WTC11 (cell line): Measurements from ENCODE around the gene NQO2. TPM values are rescaled to one million over a fixed set of nuclear protein-coding genes. Genes with fewer than 3 reads are reported as not detected.

Experiments used
- ATAC-seq: fragments of 200-7000 bp; cut with Tn5 transposase; 2 replicates; pipeline ENCODE4 v1.10.0; 2021; ENCODE audit warnings: mild to moderate bottlenecking, moderate library complexity
- CTCF ChIA-PET: fragments of 300-600 bp; sonication (Branson Sonifier 250); formaldehyde crosslinking; loops from one replicate; lab custom pipeline; 2021; ENCODE audit warnings: antibody characterized with exemption; lab: Charles Lee
- POLR2A ChIA-PET: fragments of 350-600 bp; sonication (Branson Sonifier 250); formaldehyde crosslinking; loops from one replicate; lab custom pipeline; 2021; ENCODE audit warnings: antibody characterized with exemption; lab: Charles Lee
- DNase-seq: peaks from one replicate; pipeline ENCODE4 v3.0.0; 2021; ENCODE audit warnings: low spot score
- H3K27ac Mint-ChIP-seq: 2 replicates; pipeline ENCODE4 v1.8.0; 2021; ENCODE audit warnings: mixed read lengths
- H3K27me3 Mint-ChIP-seq: 2 replicates; pipeline ENCODE4 v1.8.0; 2021; ENCODE audit warnings: low read depth, mild to moderate bottlenecking, moderate library complexity, mixed read lengths
- H3K36me3 Mint-ChIP-seq: 2 replicates; pipeline ENCODE4 v1.8.0; 2021; ENCODE audit warnings: mixed read lengths
- H3K4me1 Mint-ChIP-seq: 2 replicates; pipeline ENCODE4 v1.8.0; 2022; ENCODE audit warnings: mixed read lengths
- H3K4me3 Mint-ChIP-seq: 2 replicates; pipeline ENCODE4 v1.8.0; 2021; ENCODE audit warnings: mild to moderate bottlenecking, moderate library complexity, mixed read lengths
- H3K9me3 Mint-ChIP-seq: 2 replicates; pipeline ENCODE4 v1.8.0; 2021; ENCODE audit warnings: mixed read lengths
- JUN ChIP-seq: sonication (generic); formaldehyde crosslinking; IDR thresholded peaks from 2 replicates; pipeline ENCODE4 v1.8.0; 2023; ENCODE audit warnings: mild to moderate bottlenecking, missing genetic modification reagents
- KAT7 ChIP-seq: sonication (generic); formaldehyde crosslinking; IDR thresholded peaks from 2 replicates; pipeline ENCODE4 v1.8.1; 2023; ENCODE audit warnings: missing genetic modification reagents, mild to moderate bottlenecking, borderline replicate concordance
- OVOL2 ChIP-seq: fragments of 250-450 bp; sonication (Bioruptor Pico); IDR thresholded peaks from 2 replicates; pipeline ENCODE4 v1.9.0; 2021; ENCODE audit warnings: mild to moderate bottlenecking, borderline replicate concordance
- PRRX2 ChIP-seq: fragments of 250-450 bp; sonication (Bioruptor Pico); IDR thresholded peaks from 2 replicates; pipeline ENCODE4 v1.8.0; 2021; ENCODE audit warnings: mild to moderate bottlenecking
- SOX15 ChIP-seq: fragments of 250-450 bp; sonication (Bioruptor Pico); IDR thresholded peaks from 2 replicates; pipeline ENCODE4 v1.9.0; 2021; ENCODE audit warnings: mild to moderate bottlenecking
- TCF7 ChIP-seq: sonication (generic); formaldehyde crosslinking; IDR thresholded peaks from 2 replicates; pipeline ENCODE4 v1.8.0; 2022; ENCODE audit warnings: mild to moderate bottlenecking, low read depth, missing genetic modification reagents, moderate library complexity
- ZNF396 ChIP-seq: fragments of 250-450 bp; sonication (Bioruptor Pico); IDR thresholded peaks from 2 replicates; pipeline ENCODE4 v1.8.0; 2021; ENCODE audit warnings: mild to moderate bottlenecking, moderate library complexity, borderline replicate concordance
- total RNA-seq: library from RNA; stranded (reverse); gene quantifications from 3 replicates; pipeline ENCODE4 v1.2.3, GENCODE V29; 2021
- TF ChIP-seq, protein P1 (sequence below): fragments of 250-450 bp; sonication (Bioruptor Pico); IDR thresholded peaks from 2 replicates; pipeline ENCODE4 v2.1.2; 2022; ENCODE audit warnings: mild to moderate bottlenecking, moderate library complexity
- TF ChIP-seq, protein P2 (sequence below): sonication (generic); formaldehyde crosslinking; IDR thresholded peaks from 2 replicates; pipeline ENCODE4 v1.8.0; 2023; ENCODE audit warnings: missing genetic modification reagents
- TF ChIP-seq, protein P3 (sequence below): fragments of 200-600 bp; IDR thresholded peaks from 2 replicates; pipeline ENCODE4 v1.8.0; 2022; ENCODE audit warnings: antibody characterized with exemption
- TF ChIP-seq, protein P4 (sequence below): fragments of 250-450 bp; sonication (Bioruptor Pico); IDR thresholded peaks from 2 replicates; pipeline ENCODE4 v1.9.0; 2021; ENCODE audit warnings: mild to moderate bottlenecking
- TF ChIP-seq, protein P5 (sequence below): sonication (generic); formaldehyde crosslinking; IDR thresholded peaks from 2 replicates; pipeline ENCODE4 v1.8.0; 2022; ENCODE audit warnings: mild to moderate bottlenecking, missing genetic modification reagents
- TF ChIP-seq, protein P6 (sequence below): sonication (generic); formaldehyde crosslinking; IDR thresholded peaks from 2 replicates; pipeline ENCODE4 v1.8.1; 2022; ENCODE audit warnings: low read depth, mild to moderate bottlenecking, moderate library complexity, missing genetic modification reagents, borderline replicate concordance

Gene NQO2
- total RNA-seq, 1 experiment from 2014 or later, result 119 TPM

DNA sequence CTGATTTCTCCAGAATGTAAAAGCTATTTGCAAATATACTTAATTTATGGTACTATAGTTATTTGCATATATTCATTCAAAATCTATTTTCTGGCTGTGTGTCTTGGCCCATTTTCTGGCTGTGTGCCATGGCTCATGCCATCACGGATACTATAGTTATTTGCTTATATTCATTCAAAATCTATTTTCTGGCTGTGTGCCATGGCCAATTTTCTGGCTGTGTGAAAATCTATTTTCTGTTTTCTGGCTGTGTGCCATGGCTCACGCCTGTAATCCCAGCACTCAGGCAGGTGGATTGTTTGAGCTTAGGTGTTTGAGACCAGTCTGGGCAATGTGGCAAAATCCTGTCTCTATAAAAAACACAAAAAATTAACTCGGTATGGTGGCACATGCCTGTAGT is 39.7 kb downstream of the NQO2 start:
- ATAC-seq, result no peak

DNA sequence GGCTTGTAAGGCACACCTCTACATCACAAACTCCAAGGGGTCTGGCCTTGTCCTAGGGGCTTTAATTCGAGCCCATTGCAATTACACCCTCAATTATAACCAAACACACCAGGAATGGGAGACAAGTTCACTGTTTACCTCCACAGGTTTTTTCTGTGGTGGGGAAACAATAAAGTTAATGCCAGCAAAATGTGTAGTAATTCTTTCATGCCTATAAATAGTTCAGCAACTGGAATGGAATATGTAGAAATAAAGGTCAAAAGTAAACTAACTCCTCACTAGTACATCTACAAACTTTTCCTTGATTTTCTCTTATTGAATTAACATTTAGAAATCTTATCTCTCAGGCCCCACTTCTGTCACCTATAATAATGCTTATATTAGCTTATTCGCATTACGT is 41.5 kb downstream of the NQO2 start:
- H3K27me3 Mint-ChIP-seq, result peaks cover 3% of the 10 kb centered on the region; the same call in 1 of the 2 replicates
- H3K4me1 Mint-ChIP-seq, result peaks cover 12% of the 10 kb centered on the region
- TF ChIP-seq, protein P1, sequence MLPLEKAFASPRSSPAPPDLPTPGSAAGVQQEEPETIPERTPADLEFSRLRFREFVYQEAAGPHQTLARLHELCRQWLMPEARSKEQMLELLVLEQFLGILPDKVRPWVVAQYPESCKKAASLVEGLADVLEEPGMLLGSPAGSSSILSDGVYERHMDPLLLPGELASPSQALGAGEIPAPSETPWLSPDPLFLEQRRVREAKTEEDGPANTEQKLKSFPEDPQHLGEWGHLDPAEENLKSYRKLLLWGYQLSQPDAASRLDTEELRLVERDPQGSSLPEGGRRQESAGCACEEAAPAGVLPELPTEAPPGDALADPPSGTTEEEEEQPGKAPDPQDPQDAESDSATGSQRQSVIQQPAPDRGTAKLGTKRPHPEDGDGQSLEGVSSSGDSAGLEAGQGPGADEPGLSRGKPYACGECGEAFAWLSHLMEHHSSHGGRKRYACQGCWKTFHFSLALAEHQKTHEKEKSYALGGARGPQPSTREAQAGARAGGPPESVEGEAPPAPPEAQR, result no peak
- H3K27ac Mint-ChIP-seq, result no peak overlapping the region
- DNase-seq (no peak), ATAC-seq (no peak)
- H3K9me3 Mint-ChIP-seq, result no peaks in the 10 kb centered on the region; the same call in 1 of the 2 replicates
- no peak overlapping the region for H3K4me3 Mint-ChIP-seq
- CTCF ChIA-PET, result no interaction called here
- no peaks in the 10 kb centered on the region for H3K36me3 Mint-ChIP-seq
- POLR2A ChIA-PET, result no interaction called here

More for the DNA sequence above, 39.7 kb downstream of the NQO2 start:
- Mint-ChIP-seq H3K9me3 (peaks cover 15% of the 10 kb centered on the region), H3K4me3 (no peak overlapping the region), H3K27me3 (peaks cover 3% of the 10 kb centered on the region; the same call in 1 of the 2 replicates), H3K36me3 (peaks cover 2% of the 10 kb centered on the region; the same call in 1 of the 2 replicates), H3K4me1 (peaks cover 12% of the 10 kb centered on the region), H3K27ac (no peak overlapping the region)
- no peak for DNase-seq
- CTCF ChIA-PET, result interaction anchor here (0.7 to 2.6 kb wide), 3 partner anchors 14 to 87 kb away, joined by 3 to 11 read pairs (median 10); no protein-coding TSS in a partner anchor
- TF ChIP-seq KAT7 (CRISPR knock-in tag), result no peak
- POLR2A ChIA-PET, result no interaction called here

DNA sequence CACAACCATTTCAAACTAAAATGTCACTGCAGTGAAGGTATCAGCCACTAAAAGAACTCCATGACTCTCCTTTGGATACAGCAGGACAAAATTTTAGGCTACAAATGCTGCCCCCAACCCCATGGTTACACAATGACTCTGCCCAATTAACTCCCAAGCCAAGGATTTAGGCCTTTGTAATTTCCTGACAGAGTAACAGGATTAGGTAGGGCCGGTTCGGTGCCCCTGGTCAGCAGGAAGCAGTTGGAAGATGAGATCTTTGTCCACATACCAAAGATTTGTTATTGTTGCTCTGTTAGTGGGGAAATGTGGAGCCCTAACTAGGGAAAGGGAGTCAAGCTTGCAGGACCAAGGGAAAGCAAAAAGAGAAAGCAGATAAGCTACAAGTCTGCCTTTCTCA is 41.9 kb downstream of the NQO2 start:
- Mint-ChIP-seq H3K27ac (no peak overlapping the region), H3K36me3 (no peaks in the 10 kb centered on the region), H3K9me3 (no peaks in the 10 kb centered on the region; the same call in 1 of the 2 replicates), H3K27me3 (peaks cover 3% of the 10 kb centered on the region; the same call in 1 of the 2 replicates), H3K4me3 (no peak overlapping the region), H3K4me1 (peaks cover 12% of the 10 kb centered on the region)
- ChIA-PET CTCF (no interaction called here), POLR2A (no interaction called here)
- TF ChIP-seq, protein P2, sequence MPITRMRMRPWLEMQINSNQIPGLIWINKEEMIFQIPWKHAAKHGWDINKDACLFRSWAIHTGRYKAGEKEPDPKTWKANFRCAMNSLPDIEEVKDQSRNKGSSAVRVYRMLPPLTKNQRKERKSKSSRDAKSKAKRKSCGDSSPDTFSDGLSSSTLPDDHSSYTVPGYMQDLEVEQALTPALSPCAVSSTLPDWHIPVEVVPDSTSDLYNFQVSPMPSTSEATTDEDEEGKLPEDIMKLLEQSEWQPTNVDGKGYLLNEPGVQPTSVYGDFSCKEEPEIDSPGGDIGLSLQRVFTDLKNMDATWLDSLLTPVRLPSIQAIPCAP, result no peak
- TF ChIP-seq JUN (CRISPR knock-in tag), result no peak
- no peak for TF ChIP-seq ZNF396 (CRISPR knock-in tag)
- TF ChIP-seq OVOL2, result no peak
- no peak for TF ChIP-seq PRRX2 (CRISPR knock-in tag)
- TF ChIP-seq, protein P3, sequence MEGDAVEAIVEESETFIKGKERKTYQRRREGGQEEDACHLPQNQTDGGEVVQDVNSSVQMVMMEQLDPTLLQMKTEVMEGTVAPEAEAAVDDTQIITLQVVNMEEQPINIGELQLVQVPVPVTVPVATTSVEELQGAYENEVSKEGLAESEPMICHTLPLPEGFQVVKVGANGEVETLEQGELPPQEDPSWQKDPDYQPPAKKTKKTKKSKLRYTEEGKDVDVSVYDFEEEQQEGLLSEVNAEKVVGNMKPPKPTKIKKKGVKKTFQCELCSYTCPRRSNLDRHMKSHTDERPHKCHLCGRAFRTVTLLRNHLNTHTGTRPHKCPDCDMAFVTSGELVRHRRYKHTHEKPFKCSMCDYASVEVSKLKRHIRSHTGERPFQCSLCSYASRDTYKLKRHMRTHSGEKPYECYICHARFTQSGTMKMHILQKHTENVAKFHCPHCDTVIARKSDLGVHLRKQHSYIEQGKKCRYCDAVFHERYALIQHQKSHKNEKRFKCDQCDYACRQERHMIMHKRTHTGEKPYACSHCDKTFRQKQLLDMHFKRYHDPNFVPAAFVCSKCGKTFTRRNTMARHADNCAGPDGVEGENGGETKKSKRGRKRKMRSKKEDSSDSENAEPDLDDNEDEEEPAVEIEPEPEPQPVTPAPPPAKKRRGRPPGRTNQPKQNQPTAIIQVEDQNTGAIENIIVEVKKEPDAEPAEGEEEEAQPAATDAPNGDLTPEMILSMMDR, result no peak
- no peak for TF ChIP-seq TCF7 (CRISPR knock-in tag)
- no peak for TF ChIP-seq SOX15 (CRISPR knock-in tag)
- TF ChIP-seq, protein P4, sequence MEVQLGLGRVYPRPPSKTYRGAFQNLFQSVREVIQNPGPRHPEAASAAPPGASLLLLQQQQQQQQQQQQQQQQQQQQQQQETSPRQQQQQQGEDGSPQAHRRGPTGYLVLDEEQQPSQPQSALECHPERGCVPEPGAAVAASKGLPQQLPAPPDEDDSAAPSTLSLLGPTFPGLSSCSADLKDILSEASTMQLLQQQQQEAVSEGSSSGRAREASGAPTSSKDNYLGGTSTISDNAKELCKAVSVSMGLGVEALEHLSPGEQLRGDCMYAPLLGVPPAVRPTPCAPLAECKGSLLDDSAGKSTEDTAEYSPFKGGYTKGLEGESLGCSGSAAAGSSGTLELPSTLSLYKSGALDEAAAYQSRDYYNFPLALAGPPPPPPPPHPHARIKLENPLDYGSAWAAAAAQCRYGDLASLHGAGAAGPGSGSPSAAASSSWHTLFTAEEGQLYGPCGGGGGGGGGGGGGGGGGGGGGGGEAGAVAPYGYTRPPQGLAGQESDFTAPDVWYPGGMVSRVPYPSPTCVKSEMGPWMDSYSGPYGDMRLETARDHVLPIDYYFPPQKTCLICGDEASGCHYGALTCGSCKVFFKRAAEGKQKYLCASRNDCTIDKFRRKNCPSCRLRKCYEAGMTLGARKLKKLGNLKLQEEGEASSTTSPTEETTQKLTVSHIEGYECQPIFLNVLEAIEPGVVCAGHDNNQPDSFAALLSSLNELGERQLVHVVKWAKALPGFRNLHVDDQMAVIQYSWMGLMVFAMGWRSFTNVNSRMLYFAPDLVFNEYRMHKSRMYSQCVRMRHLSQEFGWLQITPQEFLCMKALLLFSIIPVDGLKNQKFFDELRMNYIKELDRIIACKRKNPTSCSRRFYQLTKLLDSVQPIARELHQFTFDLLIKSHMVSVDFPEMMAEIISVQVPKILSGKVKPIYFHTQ (CRISPR knock-in tag), result no peak
- TF ChIP-seq, protein P5, sequence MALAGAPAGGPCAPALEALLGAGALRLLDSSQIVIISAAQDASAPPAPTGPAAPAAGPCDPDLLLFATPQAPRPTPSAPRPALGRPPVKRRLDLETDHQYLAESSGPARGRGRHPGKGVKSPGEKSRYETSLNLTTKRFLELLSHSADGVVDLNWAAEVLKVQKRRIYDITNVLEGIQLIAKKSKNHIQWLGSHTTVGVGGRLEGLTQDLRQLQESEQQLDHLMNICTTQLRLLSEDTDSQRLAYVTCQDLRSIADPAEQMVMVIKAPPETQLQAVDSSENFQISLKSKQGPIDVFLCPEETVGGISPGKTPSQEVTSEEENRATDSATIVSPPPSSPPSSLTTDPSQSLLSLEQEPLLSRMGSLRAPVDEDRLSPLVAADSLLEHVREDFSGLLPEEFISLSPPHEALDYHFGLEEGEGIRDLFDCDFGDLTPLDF (CRISPR knock-in tag), result no peak
- TF ChIP-seq, protein P6, sequence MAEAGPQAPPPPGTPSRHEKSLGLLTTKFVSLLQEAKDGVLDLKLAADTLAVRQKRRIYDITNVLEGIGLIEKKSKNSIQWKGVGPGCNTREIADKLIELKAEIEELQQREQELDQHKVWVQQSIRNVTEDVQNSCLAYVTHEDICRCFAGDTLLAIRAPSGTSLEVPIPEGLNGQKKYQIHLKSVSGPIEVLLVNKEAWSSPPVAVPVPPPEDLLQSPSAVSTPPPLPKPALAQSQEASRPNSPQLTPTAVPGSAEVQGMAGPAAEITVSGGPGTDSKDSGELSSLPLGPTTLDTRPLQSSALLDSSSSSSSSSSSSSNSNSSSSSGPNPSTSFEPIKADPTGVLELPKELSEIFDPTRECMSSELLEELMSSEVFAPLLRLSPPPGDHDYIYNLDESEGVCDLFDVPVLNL (CRISPR knock-in tag), result no peak
- no peak for DNase-seq
- ATAC-seq, result no peak
